Epithelial cell of esophagus (primary cell): Measurements from ENCODE around the gene SPAG16.

Experiments
- DNase-seq: peaks from one replicate; pipeline ENCODE4 v3.0.0; 2010; ENCODE audit warnings: low read depth
- H3K4me3 ChIP-seq: 2 replicates; pipeline ENCODE4 v1.5.1; 2011; ENCODE audit warnings: mild to moderate bottlenecking, low read length, control low read depth
- CTCF ChIP-seq: IDR thresholded peaks from 2 replicates; pipeline ENCODE4 v1.5.1; 2011; ENCODE audit warnings: low read depth, mild to moderate bottlenecking, low read length, control low read depth, inconsistent platforms; ENCODE audit not compliant: insufficient read depth; ENCODE audit errors: missing control alignments

The SPAG16 gene

GRCh38 chr2:214412679-214413078 is 1128.4 kb downstream of the SPAG16 start:
- DNase-seq: no peak
- no peak for TF ChIP-seq CTCF
- no peak overlapping the region for H3K4me3 ChIP-seq

- no peak for TF ChIP-seq CTCF
Measured at GRCh38 chr2:214436470-214436869, 1152.2 kb downstream of the SPAG16 start.

GRCh38 chr2:214450118-214450894 is 1166.0 kb downstream of the SPAG16 start:
- no peak for DNase-seq
- TF ChIP-seq CTCF: no peak
- no peak overlapping the region for H3K4me3 ChIP-seq

More at GRCh38 chr2:214436470-214436869, 1152.2 kb downstream of the SPAG16 start:
- no peak overlapping the region for H3K4me3 ChIP-seq
- no peak for DNase-seq

- DNase-seq: no peak
- no peak overlapping the region for H3K4me3 ChIP-seq
- no peak for TF ChIP-seq CTCF
Measured at GRCh38 chr2:214451516-214452275, 1167.4 kb downstream of the SPAG16 start.
